Raji (cell line): Measurements from ENCODE around the gene CILP.

Experiments used
- POLR2A ChIP-seq: IDR thresholded peaks from 2 replicates; pipeline ENCODE4 v1.6.1; 2011; ENCODE audit warnings: low read depth, low read length, control low read depth; ENCODE audit not compliant: insufficient read depth

CILP gene, protein sequence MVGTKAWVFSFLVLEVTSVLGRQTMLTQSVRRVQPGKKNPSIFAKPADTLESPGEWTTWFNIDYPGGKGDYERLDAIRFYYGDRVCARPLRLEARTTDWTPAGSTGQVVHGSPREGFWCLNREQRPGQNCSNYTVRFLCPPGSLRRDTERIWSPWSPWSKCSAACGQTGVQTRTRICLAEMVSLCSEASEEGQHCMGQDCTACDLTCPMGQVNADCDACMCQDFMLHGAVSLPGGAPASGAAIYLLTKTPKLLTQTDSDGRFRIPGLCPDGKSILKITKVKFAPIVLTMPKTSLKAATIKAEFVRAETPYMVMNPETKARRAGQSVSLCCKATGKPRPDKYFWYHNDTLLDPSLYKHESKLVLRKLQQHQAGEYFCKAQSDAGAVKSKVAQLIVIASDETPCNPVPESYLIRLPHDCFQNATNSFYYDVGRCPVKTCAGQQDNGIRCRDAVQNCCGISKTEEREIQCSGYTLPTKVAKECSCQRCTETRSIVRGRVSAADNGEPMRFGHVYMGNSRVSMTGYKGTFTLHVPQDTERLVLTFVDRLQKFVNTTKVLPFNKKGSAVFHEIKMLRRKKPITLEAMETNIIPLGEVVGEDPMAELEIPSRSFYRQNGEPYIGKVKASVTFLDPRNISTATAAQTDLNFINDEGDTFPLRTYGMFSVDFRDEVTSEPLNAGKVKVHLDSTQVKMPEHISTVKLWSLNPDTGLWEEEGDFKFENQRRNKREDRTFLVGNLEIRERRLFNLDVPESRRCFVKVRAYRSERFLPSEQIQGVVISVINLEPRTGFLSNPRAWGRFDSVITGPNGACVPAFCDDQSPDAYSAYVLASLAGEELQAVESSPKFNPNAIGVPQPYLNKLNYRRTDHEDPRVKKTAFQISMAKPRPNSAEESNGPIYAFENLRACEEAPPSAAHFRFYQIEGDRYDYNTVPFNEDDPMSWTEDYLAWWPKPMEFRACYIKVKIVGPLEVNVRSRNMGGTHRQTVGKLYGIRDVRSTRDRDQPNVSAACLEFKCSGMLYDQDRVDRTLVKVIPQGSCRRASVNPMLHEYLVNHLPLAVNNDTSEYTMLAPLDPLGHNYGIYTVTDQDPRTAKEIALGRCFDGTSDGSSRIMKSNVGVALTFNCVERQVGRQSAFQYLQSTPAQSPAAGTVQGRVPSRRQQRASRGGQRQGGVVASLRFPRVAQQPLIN

DNA sequence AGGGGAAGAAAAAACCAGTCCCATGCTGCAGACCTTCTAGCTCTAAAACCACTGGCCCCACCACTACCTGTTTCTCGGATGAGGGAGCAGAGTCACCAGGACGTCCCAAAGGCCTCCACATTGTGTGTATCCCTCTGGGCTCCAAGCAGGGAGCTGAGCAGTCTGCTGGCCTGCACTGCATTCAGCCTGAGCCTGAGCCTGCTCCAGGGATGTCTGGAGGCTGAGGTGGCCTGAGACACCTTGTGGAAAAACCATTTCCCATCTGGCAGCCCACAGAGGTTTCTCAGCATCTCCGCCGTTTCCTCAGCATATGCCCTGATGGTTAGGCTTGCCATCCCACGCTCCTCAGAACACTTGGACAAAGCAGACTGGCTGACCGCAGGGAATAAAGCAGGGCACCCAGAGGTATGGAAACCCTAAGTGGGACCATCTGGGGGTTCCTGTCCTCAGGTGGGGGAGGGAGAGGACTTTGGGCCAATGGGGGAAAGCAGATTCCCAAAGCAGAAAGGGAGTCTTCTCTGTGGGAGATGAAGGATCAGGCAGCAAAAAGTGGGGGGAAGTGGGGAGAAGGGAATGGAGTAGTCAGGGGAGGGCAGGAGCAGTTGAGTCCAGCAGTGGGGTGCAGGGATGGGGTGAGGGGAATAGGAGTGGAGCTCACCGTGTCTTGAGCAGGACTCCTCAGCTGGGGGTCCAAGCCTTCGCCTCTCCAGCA, at the start of gene CILP:
Gene CILP, minus strand, starts transcription at position 704 of the 712 bp plus-strand sequence. CDS start 1,718 bp downstream, outside the sequence.
- no peak for TF ChIP-seq POLR2A

DNA sequence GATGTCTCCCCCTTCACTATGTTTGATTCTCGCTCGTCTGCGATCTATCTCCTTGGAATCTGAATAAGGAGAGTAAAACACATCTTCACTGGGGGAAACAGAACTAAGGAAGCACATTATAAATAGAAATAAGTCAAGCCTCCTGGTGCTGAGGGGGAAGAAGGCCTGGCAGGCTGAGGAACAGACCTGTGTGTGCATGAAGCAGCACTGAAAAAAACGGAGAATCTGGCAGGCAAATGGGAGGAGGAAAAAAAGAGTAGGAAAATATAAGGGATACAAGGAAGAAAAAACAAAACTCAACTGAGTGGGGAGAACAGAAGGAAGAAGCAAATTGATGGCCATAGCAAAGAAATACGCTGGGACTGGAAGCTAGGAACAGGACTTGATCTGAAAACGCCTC, 49.7 kb upstream of the CILP start:
- no peak for TF ChIP-seq POLR2A

DNA sequence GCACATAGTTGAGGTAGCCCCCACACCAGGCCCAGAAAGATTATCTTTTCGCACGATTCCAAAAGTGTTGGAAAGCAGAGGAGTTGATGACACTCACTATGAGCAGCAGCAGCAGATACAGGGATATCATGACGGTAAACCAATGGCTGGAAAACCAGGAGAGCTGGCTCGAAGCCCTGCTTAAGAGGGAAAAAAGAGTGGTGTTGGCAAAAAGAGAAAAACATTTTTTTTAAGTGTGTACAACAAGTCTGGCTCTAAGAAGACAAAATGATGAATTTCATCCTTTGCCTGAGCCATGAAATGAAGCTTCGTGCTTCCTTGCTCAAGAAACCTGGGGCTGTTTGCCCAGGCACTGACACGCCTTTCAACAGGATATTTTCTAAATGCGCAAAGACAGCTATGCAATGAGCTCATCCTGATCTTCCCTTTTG, 48.1 kb upstream of the CILP start:
- TF ChIP-seq POLR2A, result no peak

DNA sequence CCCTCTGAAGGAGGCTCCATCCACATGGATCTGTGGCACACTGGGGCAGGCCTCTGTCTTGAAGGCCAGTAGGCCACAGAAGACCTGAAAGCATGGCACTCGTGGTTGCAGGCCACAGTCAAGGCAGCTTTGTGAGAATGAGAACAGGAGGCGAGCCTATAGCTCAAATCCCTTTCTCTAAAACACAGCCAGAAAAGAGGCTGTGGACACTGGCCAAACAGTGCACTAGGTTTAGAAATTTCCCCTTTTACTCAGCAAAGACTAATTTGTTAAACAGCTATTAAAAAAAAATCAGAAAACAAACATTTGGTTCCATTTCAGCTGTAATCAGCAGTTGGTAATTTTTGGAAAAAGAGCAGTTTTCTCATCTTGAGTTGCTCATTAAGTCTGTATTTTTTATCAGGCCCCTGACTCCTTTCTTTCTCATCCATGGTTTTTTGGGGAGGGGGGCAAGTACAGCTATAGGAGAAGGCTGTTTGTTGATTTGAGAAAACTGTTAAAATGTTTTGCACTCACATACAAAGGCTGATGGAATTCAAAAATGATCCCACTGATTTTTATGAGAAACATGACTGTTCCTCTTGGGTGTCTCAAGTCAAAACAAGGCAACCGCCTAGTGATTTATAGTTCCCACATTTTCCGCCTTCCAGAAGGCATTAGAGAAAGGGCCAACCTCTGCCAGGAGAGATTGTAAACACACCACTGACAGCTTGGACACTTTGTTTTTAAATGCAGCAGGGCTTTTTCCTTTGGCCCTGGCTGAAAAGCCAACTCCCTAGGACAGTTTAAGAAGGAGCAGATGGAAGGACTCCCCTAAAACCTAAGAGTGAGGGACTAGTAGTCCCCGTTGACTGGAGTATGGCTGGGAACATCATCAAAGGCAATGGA, 47.3 kb upstream of the CILP start:
- no peak for TF ChIP-seq POLR2A

DNA sequence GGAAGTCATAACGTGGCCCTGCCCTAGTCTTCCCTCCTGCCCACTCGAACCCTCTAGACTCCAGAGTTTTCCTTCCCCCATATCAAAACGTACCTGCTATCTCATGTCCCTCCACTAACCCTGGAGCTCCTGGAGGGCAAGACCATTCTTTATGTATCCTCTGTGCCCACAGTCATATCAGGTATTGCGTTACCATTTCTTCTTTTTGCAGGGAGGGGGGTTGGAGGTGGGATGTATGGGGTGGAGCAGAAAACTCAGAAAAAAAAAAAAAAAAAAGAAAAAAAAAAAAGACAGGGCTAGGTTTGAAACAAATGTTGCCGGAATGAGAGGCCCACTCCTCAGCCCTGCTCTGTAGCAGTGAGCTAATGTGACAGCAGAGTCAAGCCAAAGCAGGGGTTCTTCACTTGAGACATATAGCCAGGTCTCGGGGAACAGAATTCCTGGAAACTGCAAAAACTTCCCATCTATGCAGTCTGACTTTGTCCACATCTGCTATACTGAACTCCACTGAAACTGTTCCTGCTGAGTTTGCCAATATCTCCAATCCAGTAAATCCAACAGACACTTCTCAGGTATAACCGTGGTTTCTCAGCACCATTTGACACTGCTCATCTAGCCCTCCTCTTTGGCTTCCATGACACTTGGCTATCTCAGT, 44.3 kb upstream of the CILP start:
- TF ChIP-seq POLR2A, result no peak

DNA sequence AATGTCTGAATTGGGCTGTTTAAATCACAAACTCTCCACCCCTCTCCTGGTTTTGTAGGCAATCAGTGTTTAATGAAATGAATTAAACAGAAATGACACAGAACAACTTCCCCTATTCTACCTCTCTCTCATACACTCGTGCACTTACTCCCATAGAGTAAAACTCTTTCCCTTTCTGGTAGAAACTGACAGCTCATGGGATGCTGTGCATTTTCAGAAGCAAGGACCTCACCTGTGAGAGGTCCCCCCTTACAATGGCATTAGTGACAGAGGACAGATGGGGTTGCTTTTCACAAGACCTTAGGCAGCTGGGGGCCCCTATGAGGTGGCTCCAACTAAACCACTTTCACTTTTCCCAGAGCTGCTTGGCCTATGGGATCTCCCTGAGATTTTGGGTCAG, 43.5 kb upstream of the CILP start:
- no peak for TF ChIP-seq POLR2A

DNA sequence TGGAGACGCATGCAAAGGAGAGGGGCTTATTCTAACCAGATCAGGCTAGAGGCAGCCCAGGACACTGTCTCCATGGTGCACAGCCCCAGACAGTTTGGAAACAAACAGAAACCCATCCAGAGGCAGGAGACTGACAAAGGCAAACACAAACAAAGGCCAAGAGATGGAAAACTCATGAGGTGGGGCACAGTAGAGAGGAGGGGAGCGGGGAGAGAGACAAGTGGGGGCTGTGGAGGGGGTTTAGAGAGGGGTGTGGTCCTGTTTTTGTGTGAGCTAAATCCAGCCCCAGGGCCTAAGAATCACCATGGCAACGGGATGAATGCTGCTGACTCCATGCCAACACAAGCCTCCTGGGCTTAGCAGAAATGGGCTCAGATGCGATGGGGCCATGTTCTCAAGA, 43.1 kb upstream of the CILP start:
- no peak for TF ChIP-seq POLR2A

DNA sequence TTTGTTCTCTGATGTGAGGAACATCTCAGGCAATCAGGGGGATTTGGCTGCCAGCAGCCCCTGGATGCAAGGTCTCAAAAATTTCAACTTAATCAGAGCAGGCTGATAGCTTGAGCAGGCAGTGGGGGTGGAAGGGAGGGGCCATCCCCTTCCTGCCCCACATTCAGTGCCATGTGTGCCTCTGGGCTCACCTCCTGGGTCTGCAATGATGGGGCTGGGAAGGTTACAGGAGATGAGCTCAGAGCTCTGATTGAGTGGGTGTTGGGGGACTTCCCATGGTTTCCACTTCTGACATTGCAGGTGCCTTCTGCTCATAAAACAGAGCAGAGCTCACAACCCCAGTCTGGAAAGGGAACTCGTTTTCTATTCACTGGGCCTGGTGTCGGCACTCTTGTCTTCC, 38.4 kb upstream of the CILP start:
- TF ChIP-seq POLR2A, result no peak

DNA sequence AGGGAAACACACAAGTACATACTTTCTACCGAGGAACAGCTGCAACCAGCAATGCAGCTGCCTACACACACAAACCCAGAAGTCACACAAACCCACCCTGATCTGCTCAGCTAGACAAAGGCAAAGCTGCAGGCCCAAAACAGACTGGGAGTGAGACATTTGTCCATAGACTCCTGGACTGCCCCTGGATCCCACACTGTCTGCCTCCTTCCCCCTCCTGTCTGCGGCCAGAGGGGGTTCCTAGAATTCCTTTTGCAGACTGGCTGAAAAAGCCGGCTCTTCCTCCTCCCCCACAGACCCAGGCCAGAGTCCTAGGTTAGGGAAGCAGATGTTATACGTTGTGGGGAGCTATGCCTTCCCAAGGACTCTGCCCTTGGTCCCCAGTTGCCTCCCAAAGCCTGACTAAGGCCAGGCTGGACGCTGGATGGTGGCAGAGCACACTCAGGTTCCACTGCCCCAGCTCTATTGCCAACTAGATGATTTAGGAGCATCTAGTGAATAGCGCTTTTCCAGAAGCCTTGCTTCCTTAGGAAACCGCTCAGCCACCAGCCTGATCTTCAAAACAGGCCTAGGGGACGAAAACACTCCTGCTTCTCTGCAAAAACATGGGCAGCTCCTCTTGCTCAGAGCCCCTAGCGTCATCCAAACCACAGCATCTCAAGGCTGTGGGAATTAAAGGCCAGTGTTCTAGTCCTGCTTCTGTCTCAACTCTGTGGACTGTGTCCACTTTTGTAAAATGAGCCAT, 37.4 kb upstream of the CILP start:
- TF ChIP-seq POLR2A, result no peak

DNA sequence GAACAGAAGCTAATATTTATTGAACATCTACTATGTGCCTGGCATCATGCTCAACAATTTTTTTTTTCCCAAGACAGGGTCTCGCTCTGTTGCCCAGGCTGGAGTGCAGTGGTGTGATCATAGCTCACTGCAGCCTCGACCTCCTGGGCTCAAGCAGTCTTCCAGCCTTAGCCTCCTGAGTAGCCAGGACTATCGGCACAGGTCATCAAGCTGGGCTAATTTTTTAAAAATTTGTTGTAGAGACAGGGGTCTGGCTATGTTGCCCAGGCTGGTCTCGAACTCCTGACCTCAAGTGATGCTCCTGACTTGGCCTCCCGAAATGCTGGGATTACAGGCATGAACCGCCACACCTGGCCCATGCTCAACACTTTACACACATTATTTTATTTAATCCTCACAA, 35.7 kb upstream of the CILP start:
- TF ChIP-seq POLR2A, result no peak

DNA sequence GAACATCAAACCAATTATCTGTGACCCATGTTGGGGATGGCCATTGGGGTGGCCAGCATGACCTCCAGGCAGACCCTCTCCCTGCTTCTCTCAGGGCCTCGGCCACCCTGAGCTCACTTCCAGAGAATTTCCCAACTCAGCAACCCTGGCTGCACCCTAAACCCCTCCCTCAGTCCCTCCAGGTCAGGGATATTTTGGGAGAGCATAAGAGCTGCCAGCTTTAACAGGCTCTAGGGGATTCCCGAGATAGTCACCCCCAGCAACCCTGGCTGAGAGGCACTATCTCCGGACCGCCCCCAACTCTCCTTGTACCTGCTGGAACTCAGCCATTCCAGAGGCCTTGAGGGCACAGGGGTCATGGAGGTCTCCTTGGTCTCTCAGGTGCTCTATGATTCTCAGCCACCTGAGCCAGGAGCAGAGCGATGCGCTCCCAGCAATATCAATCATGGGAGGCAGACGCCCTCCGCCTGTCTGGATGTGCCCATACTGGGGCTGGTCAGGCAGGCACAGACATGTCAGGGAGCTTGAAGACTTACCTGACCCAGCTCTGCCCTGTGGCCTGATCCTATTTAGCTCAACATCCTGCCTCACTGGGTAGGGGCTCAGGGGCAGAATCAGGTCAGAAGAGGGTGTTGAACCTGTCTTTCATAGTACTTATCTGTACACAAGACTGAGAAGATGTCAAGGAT, 34.9 kb upstream of the CILP start:
- TF ChIP-seq POLR2A, result no peak
